Measurements from ENCODE around the gene GIT2.

DNA sequence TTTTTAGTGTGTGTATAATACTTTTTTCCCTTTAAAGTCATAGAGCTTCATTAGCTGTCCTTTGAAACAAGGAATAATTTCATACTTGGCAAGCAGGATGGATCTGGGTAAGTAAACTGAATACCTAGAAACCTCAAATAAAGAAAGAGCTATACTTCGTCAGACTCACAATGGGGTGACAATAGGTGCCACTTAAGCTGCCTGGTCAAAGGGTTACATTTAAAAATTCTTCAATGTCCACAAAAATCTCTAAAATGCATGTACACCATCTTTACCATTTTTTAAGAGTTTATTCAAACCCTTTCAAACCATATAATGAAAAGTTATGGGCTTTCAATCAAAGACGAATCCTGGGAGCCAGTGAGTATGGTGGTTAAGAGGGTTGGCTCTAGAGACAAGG, 3.1 kb downstream of the GIT2 start:
- TF ChIP-seq, protein P1, sequence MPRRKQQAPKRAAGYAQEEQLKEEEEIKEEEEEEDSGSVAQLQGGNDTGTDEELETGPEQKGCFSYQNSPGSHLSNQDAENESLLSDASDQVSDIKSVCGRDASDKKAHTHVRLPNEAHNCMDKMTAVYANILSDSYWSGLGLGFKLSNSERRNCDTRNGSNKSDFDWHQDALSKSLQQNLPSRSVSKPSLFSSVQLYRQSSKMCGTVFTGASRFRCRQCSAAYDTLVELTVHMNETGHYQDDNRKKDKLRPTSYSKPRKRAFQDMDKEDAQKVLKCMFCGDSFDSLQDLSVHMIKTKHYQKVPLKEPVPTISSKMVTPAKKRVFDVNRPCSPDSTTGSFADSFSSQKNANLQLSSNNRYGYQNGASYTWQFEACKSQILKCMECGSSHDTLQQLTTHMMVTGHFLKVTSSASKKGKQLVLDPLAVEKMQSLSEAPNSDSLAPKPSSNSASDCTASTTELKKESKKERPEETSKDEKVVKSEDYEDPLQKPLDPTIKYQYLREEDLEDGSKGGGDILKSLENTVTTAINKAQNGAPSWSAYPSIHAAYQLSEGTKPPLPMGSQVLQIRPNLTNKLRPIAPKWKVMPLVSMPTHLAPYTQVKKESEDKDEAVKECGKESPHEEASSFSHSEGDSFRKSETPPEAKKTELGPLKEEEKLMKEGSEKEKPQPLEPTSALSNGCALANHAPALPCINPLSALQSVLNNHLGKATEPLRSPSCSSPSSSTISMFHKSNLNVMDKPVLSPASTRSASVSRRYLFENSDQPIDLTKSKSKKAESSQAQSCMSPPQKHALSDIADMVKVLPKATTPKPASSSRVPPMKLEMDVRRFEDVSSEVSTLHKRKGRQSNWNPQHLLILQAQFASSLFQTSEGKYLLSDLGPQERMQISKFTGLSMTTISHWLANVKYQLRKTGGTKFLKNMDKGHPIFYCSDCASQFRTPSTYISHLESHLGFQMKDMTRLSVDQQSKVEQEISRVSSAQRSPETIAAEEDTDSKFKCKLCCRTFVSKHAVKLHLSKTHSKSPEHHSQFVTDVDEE (CRISPR knock-in tag; IDR thresholded peaks at IDR 0.05), result no peak
- TF ChIP-seq ZNF8 (CRISPR knock-in tag; IDR thresholded peaks at IDR 0.05) (no peak), ZFP30 (CRISPR knock-in tag; IDR thresholded peaks at IDR 0.05) (no peak), CSDC2 (CRISPR knock-in tag; IDR thresholded peaks at IDR 0.05) (no peak)
- TF ChIP-seq, protein P2, sequence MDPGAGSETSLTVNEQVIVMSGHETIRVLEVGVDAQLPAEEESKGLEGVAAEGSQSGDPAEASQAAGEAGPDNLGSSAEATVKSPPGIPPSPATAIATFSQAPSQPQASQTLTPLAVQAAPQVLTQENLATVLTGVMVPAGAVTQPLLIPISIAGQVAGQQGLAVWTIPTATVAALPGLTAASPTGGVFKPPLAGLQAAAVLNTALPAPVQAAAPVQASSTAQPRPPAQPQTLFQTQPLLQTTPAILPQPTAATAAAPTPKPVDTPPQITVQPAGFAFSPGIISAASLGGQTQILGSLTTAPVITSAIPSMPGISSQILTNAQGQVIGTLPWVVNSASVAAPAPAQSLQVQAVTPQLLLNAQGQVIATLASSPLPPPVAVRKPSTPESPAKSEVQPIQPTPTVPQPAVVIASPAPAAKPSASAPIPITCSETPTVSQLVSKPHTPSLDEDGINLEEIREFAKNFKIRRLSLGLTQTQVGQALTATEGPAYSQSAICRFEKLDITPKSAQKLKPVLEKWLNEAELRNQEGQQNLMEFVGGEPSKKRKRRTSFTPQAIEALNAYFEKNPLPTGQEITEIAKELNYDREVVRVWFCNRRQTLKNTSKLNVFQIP (CRISPR knock-in tag; IDR thresholded peaks at IDR 0.05; ENCODE audit: borderline replicate concordance, low read depth), result no peak

Measured in SK-N-SH treated with all-trans-retinoic acid at 6 μM for 48 hours (cell line).